SK-N-SH treated with all-trans-retinoic acid at 6 μM for 48 hours (cell line): Measurements from ENCODE around the gene FAM110A.

Source experiments
- ARNTL ChIP-seq: fragments of 450-650 bp; formaldehyde crosslinking; IDR thresholded peaks from 2 replicates; pipeline ENCODE4 v1.5.0; 2020; ENCODE audit warnings: low read depth, mild to moderate bottlenecking, moderate library complexity, borderline replicate concordance
- CREB5 ChIP-seq: fragments of 250-450 bp; sonication (Bioruptor Pico); IDR thresholded peaks from 2 replicates; pipeline ENCODE4 v1.5.1; 2020; ENCODE audit warnings: low read depth, mild to moderate bottlenecking, moderate library complexity
- ESRRG ChIP-seq: fragments of 250-450 bp; sonication (Bioruptor Pico); IDR thresholded peaks from 2 replicates; pipeline ENCODE4 v1.6.1; 2021; ENCODE audit warnings: mild to moderate bottlenecking
- ISL1 ChIP-seq: fragments of 250-450 bp; sonication (Bioruptor Pico); IDR thresholded peaks from 2 replicates; pipeline ENCODE4 v2.1.2; 2022; ENCODE audit warnings: mild to moderate bottlenecking, moderate library complexity
- PATZ1 ChIP-seq: fragments of 250-450 bp; sonication (Bioruptor Pico); IDR thresholded peaks from 2 replicates; pipeline ENCODE4 v1.8.0; 2020; ENCODE audit warnings: mild to moderate bottlenecking, moderate library complexity, borderline replicate concordance
- RARB ChIP-seq: fragments of 250-450 bp; sonication (Bioruptor Pico); IDR thresholded peaks from 2 replicates; pipeline ENCODE4 v1.8.0; 2021; ENCODE audit warnings: mild to moderate bottlenecking, moderate library complexity
- SNAI2 ChIP-seq: fragments of 250-450 bp; sonication (Bioruptor Pico); IDR thresholded peaks from 2 replicates; pipeline ENCODE4 v1.5.0; 2020; ENCODE audit warnings: mild to moderate bottlenecking, moderate library complexity
- TOX ChIP-seq: fragments of 250-450 bp; sonication (Bioruptor Pico); IDR thresholded peaks from 2 replicates; pipeline ENCODE4 v1.8.0; 2021; ENCODE audit warnings: mild to moderate bottlenecking, moderate library complexity, borderline replicate concordance
- ZC3H10 ChIP-seq: fragments of 250-450 bp; sonication (Bioruptor Pico); IDR thresholded peaks from 2 replicates; pipeline ENCODE4 v1.5.1; 2021; ENCODE audit warnings: mild to moderate bottlenecking, moderate library complexity
- ZFP3 ChIP-seq: fragments of 250-450 bp; sonication (Bioruptor Pico); IDR thresholded peaks from 2 replicates; pipeline ENCODE4 v1.5.0; 2020; ENCODE audit warnings: mild to moderate bottlenecking, moderate library complexity
- ZFP30 ChIP-seq: fragments of 450-650 bp; formaldehyde crosslinking; IDR thresholded peaks from 2 replicates; pipeline ENCODE4 v1.5.0; 2022; ENCODE audit warnings: mild to moderate bottlenecking, moderate library complexity
- ZNF70 ChIP-seq: fragments of 450-650 bp; formaldehyde crosslinking; IDR thresholded peaks from 2 replicates; pipeline ENCODE4 v1.5.0; 2020; ENCODE audit warnings: mild to moderate bottlenecking, moderate library complexity
- TF ChIP-seq, protein P1 (sequence below): fragments of 250-450 bp; sonication (Bioruptor Pico); IDR thresholded peaks from 2 replicates; pipeline ENCODE4 v1.8.0; 2021; ENCODE audit warnings: low read depth, mild to moderate bottlenecking, moderate library complexity, borderline replicate concordance

GRCh38 chr20:823574-823902, 10.0 kb upstream of the FAM110A start:
- TF ChIP-seq RARB (CRISPR knock-in tag) (no peak), SNAI2 (no peak), PATZ1 (CRISPR knock-in tag) (no peak), ARNTL (no peak), CREB5 (CRISPR knock-in tag) (no peak), ZFP3 (CRISPR knock-in tag) (no peak), ZNF70 (no peak), ZC3H10 (CRISPR knock-in tag) (no peak), ZFP30 (CRISPR knock-in tag) (no peak), ESRRG (CRISPR knock-in tag) (no peak), TOX (CRISPR knock-in tag) (no peak), ISL1 (CRISPR knock-in tag) (no peak)
- TF ChIP-seq, protein P1, sequence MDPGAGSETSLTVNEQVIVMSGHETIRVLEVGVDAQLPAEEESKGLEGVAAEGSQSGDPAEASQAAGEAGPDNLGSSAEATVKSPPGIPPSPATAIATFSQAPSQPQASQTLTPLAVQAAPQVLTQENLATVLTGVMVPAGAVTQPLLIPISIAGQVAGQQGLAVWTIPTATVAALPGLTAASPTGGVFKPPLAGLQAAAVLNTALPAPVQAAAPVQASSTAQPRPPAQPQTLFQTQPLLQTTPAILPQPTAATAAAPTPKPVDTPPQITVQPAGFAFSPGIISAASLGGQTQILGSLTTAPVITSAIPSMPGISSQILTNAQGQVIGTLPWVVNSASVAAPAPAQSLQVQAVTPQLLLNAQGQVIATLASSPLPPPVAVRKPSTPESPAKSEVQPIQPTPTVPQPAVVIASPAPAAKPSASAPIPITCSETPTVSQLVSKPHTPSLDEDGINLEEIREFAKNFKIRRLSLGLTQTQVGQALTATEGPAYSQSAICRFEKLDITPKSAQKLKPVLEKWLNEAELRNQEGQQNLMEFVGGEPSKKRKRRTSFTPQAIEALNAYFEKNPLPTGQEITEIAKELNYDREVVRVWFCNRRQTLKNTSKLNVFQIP (CRISPR knock-in tag) = no peak
